Measurements from ENCODE around the gene MRPL3.

GRCh38 chr3:131421301-131421700 is 81.5 kb downstream of the MRPL3 start:
- no peak for TF ChIP-seq POLR2AphosphoS5 (IDR thresholded peaks at IDR 0.05)
- TF ChIP-seq, protein P1, sequence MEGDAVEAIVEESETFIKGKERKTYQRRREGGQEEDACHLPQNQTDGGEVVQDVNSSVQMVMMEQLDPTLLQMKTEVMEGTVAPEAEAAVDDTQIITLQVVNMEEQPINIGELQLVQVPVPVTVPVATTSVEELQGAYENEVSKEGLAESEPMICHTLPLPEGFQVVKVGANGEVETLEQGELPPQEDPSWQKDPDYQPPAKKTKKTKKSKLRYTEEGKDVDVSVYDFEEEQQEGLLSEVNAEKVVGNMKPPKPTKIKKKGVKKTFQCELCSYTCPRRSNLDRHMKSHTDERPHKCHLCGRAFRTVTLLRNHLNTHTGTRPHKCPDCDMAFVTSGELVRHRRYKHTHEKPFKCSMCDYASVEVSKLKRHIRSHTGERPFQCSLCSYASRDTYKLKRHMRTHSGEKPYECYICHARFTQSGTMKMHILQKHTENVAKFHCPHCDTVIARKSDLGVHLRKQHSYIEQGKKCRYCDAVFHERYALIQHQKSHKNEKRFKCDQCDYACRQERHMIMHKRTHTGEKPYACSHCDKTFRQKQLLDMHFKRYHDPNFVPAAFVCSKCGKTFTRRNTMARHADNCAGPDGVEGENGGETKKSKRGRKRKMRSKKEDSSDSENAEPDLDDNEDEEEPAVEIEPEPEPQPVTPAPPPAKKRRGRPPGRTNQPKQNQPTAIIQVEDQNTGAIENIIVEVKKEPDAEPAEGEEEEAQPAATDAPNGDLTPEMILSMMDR (IDR thresholded peaks at IDR 0.05) = no peak
